Transverse colon (tissue), 4 donors: ENCODE data around the gene UBE2Q1.

ENCODE experiments used
- CTCF ChIP-seq, 5 experiments: fragments of 200-600 bp in 3 of 5; fragments of 450-650 bp in 2 of 5; sonication (generic) in 3 of 5; IDR thresholded peaks; 1 replicate in 2 of 5; 2 replicates in 3 of 5; pipeline ENCODE4 v1.5.1; 2016 to 2017; ENCODE audit warnings: antibody characterized with exemption in 5 of 5, inconsistent platforms in 3 of 5, mild to moderate bottlenecking in 2 of 5, moderate library complexity in 1 of 5
- EP300 ChIP-seq: sonication (generic); formaldehyde crosslinking; IDR thresholded peaks from one replicate; pipeline ENCODE4 v1.6.1; 2017; ENCODE audit warnings: antibody characterized with exemption, low read depth
- POLR2A ChIP-seq: fragments of 450-650 bp; IDR thresholded peaks from one replicate; pipeline ENCODE4 v1.6.1; 2016; ENCODE audit warnings: antibody characterized with exemption, mild to moderate bottlenecking, moderate library complexity
- POLR2AphosphoS5 ChIP-seq, 3 donors: sonication (generic); formaldehyde crosslinking; IDR thresholded peaks; one replicate each; pipeline ENCODE4 v1.6.1; 2016; ENCODE audit warnings: antibody characterized with exemption in 3 of 3

- TF ChIP-seq CTCF (IDR thresholded peaks at IDR 0.05) (no peak), POLR2A (no peak), POLR2AphosphoS5 (IDR thresholded peaks at IDR 0.05) (no peak), EP300 (no peak)
Measured at GRCh38 chr1:154551474-154551873, 7.0 kb downstream of the UBE2Q1 start.
